ENCODE measurements around the gene UBE2M.
"Not testable (repeated sequence)": the region's sequence is repeated elsewhere in the genome, so short reads cannot be mapped to it uniquely, and the experiment has no call there.

The UBE2M gene

DNA sequence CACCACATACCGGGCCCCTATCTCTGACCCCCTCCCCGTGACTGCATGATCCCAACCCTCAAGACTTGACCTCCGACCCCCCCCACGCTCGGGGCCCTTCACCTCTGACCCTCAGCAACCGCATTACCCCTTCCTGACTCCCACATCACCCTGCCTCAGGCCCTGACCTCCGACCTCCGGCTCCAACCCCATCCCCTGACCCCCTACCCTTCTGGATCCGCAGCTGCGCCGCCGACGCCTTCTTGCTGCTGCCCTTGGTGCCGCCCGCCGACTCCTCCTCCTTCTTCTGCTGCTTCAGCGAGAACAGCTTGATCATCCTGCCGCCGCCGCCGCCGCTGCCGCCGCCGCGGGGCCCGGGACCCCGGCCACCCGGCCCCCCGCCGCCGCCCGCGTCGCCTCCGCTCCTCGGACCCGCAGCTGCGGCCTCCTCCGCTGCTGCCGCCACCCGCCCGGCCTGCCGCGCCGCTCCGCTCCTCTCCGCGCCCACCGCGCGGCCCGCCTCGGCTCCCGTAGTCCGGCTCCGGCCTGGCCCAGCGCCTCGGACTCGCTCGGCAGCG is at the start of gene UBE2M:
TSS of gene UBE2M (minus strand) at position 546 of the 557 bp plus-strand sequence. CDS start at position 316, 230 bp downstream.
- peaks cover 37% of the 10 kb centered on the region for H3K36me3 ChIP-seq (ENCODE audit: insufficient read depth, low read length)
- H3K27me3 ChIP-seq (ENCODE audit: insufficient read depth, low read length, poor library complexity) = no peaks in the 10 kb centered on the region
- no peaks in the 10 kb centered on the region for H3K9me3 ChIP-seq (ENCODE audit: insufficient read depth, low read length, severe bottlenecking)
- TF ChIP-seq, protein P1, sequence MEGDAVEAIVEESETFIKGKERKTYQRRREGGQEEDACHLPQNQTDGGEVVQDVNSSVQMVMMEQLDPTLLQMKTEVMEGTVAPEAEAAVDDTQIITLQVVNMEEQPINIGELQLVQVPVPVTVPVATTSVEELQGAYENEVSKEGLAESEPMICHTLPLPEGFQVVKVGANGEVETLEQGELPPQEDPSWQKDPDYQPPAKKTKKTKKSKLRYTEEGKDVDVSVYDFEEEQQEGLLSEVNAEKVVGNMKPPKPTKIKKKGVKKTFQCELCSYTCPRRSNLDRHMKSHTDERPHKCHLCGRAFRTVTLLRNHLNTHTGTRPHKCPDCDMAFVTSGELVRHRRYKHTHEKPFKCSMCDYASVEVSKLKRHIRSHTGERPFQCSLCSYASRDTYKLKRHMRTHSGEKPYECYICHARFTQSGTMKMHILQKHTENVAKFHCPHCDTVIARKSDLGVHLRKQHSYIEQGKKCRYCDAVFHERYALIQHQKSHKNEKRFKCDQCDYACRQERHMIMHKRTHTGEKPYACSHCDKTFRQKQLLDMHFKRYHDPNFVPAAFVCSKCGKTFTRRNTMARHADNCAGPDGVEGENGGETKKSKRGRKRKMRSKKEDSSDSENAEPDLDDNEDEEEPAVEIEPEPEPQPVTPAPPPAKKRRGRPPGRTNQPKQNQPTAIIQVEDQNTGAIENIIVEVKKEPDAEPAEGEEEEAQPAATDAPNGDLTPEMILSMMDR (IDR thresholded peaks at IDR 0.05; ENCODE audit: borderline replicate concordance, extremely low read depth, low read length, poor library complexity, severe bottlenecking) = no peak
- no peak for TF ChIP-seq EZH2 (IDR thresholded peaks at IDR 0.05; ENCODE audit: borderline replicate concordance, low read depth, low read length, severe bottlenecking)
- peaks cover 28% of the 10 kb centered on the region for H4K20me1 ChIP-seq (ENCODE audit: insufficient read depth, low read length)
- peaks cover 57% of the 10 kb centered on the region for H3K4me1 ChIP-seq (ENCODE audit: insufficient read depth, low read length)
- peak within 1 kb of the TSS; percentile 80 for H3K4me2 ChIP-seq (ENCODE audit: insufficient read depth, low read length)
- ATAC-seq (ENCODE audit: insufficient read depth, low read depth) (no peak), DNase-seq (peak; percentile 73)
- peaks cover 87% of the 10 kb centered on the region for H3K79me2 ChIP-seq (ENCODE audit: insufficient read depth, low read length)
- H3K27ac ChIP-seq (ENCODE audit: low read length) = peak within 1 kb of the TSS; percentile 98
- H2AFZ ChIP-seq (ENCODE audit: low read depth, low read length) = peak within 1 kb of the TSS; percentile 77
- H3K4me3 ChIP-seq (ENCODE audit: low read depth in 1 of 2, low read length in 2 of 2) = peak within 1 kb of the TSS; percentile 67 to 81
- peak within 1 kb of the TSS; percentile 96 for H3K9ac ChIP-seq (ENCODE audit: low read depth, low read length)

DNA sequence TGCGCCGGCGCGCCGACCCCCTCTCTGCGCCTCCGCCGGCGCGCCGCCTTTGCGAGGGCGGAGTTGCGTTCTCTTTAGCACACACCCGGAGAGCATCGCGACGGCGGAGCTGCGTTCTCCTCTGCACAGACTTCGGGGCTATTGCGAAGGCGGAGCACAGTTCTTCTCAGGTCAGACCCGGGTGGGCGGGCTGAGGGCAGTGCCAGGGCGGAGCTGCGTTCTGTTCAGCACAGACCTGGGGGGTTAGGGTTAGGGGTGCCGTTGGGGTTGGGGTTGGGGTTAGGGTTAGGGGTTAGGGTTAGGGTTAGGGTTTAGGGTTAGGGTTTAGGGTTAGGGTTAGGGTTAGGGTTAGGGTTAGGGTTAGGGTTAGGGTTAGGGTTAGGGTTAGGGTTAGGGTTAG is 48.8 kb upstream of the UBE2M start:
- not testable (repeated sequence) for H3K27me3 ChIP-seq (ENCODE audit: insufficient read depth, low read length, poor library complexity); H3K4me1 ChIP-seq (ENCODE audit: insufficient read depth, low read length); H2AFZ ChIP-seq (ENCODE audit: low read depth, low read length); H3K27ac ChIP-seq (ENCODE audit: low read length); H3K4me2 ChIP-seq (ENCODE audit: insufficient read depth, low read length); H3K36me3 ChIP-seq (ENCODE audit: insufficient read depth, low read length); H3K79me2 ChIP-seq (ENCODE audit: insufficient read depth, low read length); H3K9ac ChIP-seq (ENCODE audit: low read depth, low read length); H3K9me3 ChIP-seq (ENCODE audit: insufficient read depth, low read length, severe bottlenecking); ATAC-seq (ENCODE audit: insufficient read depth, low read depth); H3K4me3 ChIP-seq (ENCODE audit: low read depth in 1 of 2, low read length in 2 of 2); H4K20me1 ChIP-seq (ENCODE audit: insufficient read depth, low read length)
- DNase-seq = peak; percentile 4

DNA sequence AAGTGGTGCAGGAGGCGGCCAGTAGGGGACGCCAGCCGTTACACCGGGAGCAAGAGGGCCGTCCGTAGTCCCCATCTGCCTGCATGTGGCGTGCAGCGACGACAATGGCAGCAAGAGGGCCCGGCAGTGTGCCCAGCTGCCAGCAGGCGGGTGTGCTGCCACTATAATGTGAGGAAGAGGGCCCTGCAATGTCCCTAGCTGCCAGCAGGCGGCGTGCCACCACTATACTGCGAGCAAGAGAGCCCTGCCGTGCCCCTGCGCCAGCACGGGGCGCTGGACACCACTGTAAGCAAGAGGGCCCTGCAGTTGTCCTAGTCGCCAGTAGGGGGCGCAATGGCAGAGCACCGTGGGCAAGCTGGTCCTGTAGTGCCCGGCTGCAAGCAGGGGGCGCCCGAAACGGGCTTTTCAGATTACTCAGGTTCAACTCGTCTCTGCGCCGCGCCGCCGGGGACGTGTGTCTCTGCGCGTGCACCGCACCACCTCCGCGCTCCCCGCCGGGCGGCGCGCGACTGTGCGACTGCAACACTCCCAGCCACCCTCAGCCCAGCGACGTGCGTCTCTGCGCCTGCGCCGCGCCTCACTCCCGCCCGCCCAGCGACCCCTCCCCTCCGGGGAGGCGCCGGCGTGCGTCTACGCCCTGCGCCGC is 48.0 kb upstream of the UBE2M start:
- H3K4me1 ChIP-seq (ENCODE audit: insufficient read depth, low read length); H4K20me1 ChIP-seq (ENCODE audit: insufficient read depth, low read length); H3K27ac ChIP-seq (ENCODE audit: low read length); H2AFZ ChIP-seq (ENCODE audit: low read depth, low read length); H3K4me2 ChIP-seq (ENCODE audit: insufficient read depth, low read length); H3K9me3 ChIP-seq (ENCODE audit: insufficient read depth, low read length, severe bottlenecking); ATAC-seq (ENCODE audit: insufficient read depth, low read depth); H3K27me3 ChIP-seq (ENCODE audit: insufficient read depth, low read length, poor library complexity); H3K79me2 ChIP-seq (ENCODE audit: insufficient read depth, low read length); H3K36me3 ChIP-seq (ENCODE audit: insufficient read depth, low read length); H3K9ac ChIP-seq (ENCODE audit: low read depth, low read length); H3K4me3 ChIP-seq (ENCODE audit: low read depth in 1 of 2, low read length in 2 of 2): not testable (repeated sequence)
- TF ChIP-seq, protein P1 (IDR thresholded peaks at IDR 0.05; ENCODE audit: borderline replicate concordance, extremely low read depth, low read length, poor library complexity, severe bottlenecking) = peak; percentile 34
- DNase-seq = peak; percentile 3

DNA sequence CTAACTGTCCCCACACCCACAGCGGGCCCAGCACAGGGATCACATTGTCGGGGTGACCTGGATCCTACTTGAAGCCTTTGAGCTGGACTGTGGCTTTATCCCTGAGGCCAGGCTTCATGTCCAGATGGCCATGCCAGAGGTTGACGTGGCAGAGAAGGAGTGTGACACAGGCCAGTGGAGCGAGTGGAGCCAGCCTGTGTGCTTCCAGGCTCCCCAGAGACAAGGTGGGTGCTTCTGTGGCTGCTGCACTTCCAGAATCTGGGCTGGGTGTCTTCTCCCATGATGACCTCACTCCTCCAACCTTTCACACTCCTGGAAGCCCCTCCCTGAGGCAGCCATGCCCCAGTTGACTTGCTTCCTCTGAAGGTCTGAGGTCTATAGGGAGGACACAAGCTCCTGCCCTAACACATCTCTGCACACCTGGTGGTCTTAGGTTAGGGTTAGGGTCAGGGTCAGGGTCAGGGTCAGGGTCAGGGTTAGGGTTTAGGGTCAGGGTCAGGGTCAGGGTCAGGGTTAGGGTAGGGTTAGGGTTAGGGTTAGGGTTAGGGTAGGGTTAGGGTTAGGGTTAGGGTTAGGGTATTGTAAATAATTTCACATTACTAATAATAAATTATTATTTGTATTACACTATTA is 27.8 kb upstream of the UBE2M start:
- Histone ChIP-seq H3K9me3 (ENCODE audit: insufficient read depth, low read length, severe bottlenecking) (no peaks in the 10 kb centered on the region), H3K4me1 (ENCODE audit: insufficient read depth, low read length) (no peaks in the 10 kb centered on the region), H2AFZ (ENCODE audit: low read depth, low read length) (no peak overlapping the region), H3K36me3 (ENCODE audit: insufficient read depth, low read length) (peaks cover 30% of the 10 kb centered on the region), H3K79me2 (ENCODE audit: insufficient read depth, low read length) (no peaks in the 10 kb centered on the region; the same call in 1 of the 2 replicates), H4K20me1 (ENCODE audit: insufficient read depth, low read length) (0 out of 2 replicates have a peak, but pooled peaks cover 3% of the 10 kb centered on the region), H3K27me3 (ENCODE audit: insufficient read depth, low read length, poor library complexity) (no peaks in the 10 kb centered on the region), H3K9ac (ENCODE audit: low read depth, low read length) (no peak overlapping the region), H3K4me2 (ENCODE audit: insufficient read depth, low read length) (no peak overlapping the region), H3K27ac (ENCODE audit: low read length) (no peak overlapping the region), H3K4me3 (ENCODE audit: low read depth in 1 of 2, low read length in 2 of 2) (no peak overlapping the region)
- TF ChIP-seq, protein P1 (IDR thresholded peaks at IDR 0.05; ENCODE audit: borderline replicate concordance, extremely low read depth, low read length, poor library complexity, severe bottlenecking) = no peak
- no peak for TF ChIP-seq EZH2 (IDR thresholded peaks at IDR 0.05; ENCODE audit: borderline replicate concordance, low read depth, low read length, severe bottlenecking)
- DNase-seq (no peak), ATAC-seq (ENCODE audit: insufficient read depth, low read depth) (no peak)

Measured in DND-41 (cell line).